ENCODE data around the gene CGREF1.
"Not testable (repeated sequence)": the region's sequence is repeated elsewhere in the genome, so short reads cannot be mapped to it uniquely, and the experiment has no call there.

The CGREF1 gene

DNA sequence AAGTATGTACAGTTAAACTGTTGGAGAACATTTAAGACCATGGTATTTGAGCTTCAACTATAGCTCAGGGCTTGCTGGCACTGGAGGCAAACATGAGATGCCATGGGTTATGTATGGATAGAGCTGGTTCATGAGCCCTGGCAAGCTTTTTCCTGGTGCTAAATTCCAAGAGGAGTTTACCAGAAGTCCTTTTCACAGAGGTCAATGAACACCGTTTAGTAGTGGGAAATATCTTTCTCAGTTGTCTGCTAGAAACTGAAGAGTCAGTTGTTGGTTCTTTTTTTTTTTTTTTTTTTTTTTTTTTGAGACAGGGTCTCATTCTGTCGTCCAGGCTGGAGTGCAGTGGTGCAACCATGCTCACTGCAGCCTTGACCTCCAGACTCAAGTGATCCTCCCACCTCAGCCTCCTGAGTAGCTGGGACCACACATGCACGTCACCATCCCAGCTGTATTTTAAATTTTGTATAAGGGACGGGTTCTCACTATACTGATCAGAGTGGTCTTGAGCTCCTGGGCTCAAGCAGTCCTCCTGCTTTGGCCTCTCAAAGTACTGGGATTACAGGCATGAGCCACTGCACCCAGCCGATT is 31.0 kb downstream of the CGREF1 start:
- DNase-seq (ENCODE audit: low read depth), result no peak

- DNase-seq (ENCODE audit: low read depth), result no peak
Observed at GRCh38 chr2:27086724-27087593, 32.0 kb downstream of the CGREF1 start, which contains the start of gene KHK. KHK (plus strand) TSS chr2:27086772; CDS start chr2:27087260, 488 bp downstream.

DNA sequence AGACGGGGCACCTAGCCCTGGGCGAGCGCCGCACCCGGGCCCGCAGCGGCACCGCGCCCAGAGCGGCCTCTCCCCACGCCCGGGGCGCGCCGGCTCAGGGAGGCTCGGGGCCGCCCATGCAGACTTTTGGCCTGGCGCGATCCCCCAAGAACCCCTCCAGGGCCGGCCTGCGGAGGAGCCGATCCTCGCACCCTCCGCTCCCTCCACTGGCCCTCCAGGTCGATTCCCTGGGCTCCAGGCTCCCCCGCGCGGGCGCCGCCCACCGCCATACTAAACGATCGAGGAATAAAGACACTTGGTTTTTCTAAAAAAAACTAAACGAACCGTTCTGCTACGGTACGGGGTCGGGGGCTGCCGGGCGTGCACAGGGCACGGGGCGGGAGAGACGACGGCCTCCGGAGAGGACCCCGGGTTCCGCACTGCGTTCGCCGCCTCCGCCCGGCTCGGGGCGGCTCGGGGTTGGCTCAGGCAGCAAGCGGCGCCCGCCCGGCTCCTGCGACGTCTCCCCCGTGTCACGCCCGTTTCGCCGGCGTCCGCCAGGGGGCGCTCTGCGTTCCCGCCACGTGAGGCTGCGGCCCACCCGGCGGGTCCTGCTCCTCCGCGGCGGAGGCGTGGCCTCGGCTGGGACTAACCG is 32.7 kb downstream of the CGREF1 start:
- peak; percentile 89 for DNase-seq (ENCODE audit: low read depth)

DNA sequence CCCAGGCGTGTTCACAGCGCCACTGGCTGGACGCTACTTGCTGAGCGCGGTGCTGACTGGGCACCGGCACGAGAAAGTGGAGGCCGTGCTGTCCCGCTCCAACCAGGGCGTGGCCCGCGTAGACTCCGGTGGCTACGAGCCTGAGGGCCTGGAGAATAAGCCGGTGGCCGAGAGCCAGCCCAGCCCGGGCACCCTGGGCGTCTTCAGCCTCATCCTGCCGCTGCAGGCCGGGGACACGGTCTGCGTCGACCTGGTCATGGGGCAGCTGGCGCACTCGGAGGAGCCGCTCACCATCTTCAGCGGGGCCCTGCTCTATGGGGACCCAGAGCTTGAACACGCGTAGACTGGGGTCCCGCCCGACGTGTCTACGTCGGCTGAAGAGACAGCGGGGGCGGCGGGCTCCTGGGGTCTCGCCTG is 33.2 kb downstream of the CGREF1 start:
- peak; percentile 56 for DNase-seq (ENCODE audit: low read depth)

DNA sequence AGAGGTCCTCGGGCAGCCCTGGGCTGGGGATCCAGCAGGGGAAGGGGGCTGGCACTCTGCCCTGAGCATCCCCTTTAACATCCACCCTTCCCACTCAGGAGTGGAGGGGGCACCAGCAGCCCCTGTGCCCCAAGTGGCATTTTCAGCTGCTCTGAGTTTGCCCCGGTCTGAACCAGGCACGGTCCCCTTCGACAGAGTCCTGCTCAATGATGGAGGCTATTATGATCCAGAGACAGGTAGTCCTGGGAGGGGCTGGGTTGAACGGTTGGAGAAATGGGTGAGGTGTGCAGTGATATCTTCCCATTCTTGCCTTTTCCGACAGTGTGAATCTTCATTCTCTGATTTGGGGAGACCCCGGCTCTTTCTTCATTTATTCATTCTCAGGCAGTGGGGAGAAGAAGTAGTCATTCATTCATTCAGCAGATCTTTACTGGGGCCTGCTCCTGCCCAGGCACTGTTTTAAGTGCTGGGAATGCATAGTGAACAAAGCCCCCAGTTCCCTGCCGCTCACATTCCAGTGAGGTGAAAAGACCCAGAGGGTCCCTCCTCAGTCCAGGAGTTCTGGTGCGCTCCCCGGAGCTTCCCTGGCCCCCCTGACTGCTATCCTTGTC is 33.8 kb downstream of the CGREF1 start:
- no peak for DNase-seq (ENCODE audit: low read depth)

- no peak for DNase-seq (ENCODE audit: low read depth)
Observed at GRCh38 chr2:27084297-27085061, 34.4 kb downstream of the CGREF1 start.

GRCh38 chr2:27083410-27084296 is 35.3 kb downstream of the CGREF1 start:
- no peak for DNase-seq (ENCODE audit: low read depth)

DNA sequence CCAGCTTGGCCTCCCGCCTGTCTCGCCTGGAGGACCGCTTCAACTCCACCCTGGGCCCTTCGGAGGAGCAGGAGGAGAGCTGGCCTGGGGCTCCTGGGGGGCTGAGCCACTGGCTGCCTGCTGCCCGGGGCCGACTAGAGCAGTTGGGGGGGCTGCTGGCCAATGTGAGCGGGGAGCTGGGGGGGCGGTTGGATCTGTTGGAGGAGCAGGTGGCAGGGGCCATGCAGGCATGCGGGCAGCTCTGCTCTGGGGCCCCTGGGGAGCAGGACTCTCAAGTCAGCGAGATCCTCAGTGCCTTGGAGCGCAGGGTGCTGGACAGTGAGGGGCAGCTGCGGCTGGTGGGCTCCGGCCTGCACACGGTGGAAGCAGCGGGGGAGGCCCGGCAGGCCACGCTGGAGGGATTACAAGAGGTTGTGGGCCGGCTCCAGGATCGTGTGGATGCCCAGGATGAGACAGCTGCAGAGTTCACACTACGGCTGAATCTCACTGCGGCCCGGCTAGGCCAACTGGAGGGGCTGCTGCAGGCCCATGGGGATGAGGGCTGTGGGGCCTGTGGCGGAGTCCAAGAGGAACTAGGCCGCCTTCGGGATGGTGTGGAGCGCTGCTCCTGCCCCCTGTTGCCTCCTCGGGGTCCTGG is 36.0 kb downstream of the CGREF1 start:
- no peak for DNase-seq (ENCODE audit: low read depth)

- DNase-seq (ENCODE audit: low read depth), result no peak
Observed at GRCh38 chr2:27081984-27082772, 36.8 kb downstream of the CGREF1 start.

DNA sequence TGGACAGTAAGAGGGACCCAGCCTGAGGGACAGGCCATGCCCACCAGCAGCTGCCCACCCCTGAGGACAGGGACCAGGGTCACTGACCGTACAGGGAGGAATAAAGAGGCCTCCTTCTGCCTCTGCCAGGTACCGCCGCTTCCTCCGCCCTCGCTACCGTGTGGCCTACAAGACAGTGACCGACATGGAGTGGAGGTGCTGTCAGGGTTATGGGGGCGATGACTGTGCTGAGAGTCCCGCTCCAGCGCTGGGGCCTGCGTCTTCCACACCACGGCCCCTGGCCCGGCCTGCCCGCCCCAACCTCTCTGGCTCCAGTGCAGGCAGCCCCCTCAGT is 38.4 kb downstream of the CGREF1 start:
- DNase-seq (ENCODE audit: low read depth), result no peak

GRCh38 chr2:27080140-27080469 is 38.8 kb downstream of the CGREF1 start:
- DNase-seq (ENCODE audit: low read depth), result no peak

GRCh38 chr2:27079233-27080139 is 39.4 kb downstream of the CGREF1 start:
- DNase-seq (ENCODE audit: low read depth), result no peak

DNA sequence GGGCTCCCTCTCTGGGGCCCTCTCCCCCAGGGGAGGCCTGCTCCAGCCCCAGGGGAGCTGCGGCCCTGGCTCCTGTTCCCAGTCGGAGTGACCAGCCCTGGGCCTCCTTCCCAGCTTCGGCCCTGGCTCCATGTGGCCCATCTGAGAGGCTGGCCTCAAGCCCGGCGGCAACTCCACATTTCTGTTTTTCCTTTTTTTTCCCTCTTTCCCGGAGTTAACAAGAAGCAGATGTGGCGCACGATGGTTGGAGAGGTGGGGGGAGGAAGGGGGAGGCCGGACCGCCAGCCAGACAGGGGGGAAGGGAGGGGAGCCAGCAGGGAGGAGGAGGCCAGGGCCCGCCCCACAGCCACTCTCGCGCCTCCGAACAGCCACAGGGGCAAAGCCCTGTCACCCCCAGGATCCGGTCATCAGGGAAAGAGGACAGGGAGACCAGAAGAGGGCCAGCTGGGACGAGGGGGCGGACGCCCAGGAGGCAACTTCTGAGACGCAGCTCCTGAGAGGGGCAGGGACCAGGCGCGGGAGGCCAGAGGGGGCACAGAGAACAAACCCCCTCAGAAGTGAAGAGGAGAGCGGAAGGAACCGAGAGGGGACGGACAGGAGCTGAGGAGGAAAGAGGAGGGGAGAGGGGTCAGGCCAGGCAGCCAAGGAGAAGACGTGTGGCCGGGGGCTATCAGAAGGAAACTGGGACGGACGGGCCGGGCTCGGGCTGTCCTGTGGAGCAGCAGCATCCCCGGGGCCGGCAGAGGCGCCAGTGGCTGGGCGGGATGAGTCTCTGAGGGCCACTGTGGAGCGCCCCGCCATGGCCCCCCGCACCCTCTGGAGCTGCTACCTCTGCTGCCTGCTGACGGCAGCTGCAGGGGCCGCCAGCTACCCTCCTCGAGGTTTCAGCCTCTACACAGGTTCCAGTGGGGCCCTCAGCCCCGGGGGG is 40.4 kb downstream of the CGREF1 start, which contains the start of gene EMILIN1:
Gene EMILIN1 (plus strand): TSS at position 349 of the 928 bp plus-strand sequence. CDS start 451 bp downstream, at position 800.
- no peak for DNase-seq (ENCODE audit: low read depth)

DNA sequence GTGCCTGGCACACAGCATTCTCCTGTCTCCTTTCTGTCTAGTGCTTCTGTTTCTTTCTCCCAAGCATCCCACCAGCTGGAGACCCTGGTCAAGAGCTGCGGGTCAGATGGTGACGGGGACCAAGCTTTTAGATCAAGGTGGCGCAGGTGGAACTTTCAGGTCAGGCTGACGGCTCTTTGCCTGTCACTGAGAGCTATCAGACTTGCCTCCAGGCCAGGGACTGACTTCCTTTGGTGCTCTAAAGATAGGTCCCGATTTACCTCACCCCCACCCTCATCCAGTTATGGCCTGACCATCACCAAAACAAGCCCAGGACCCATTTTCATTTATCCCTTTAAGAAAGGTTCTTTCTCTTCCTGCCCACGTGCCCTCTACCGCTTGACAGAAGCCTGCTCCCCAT is 41.7 kb downstream of the CGREF1 start:
- DNase-seq (ENCODE audit: low read depth), result no peak

DNA sequence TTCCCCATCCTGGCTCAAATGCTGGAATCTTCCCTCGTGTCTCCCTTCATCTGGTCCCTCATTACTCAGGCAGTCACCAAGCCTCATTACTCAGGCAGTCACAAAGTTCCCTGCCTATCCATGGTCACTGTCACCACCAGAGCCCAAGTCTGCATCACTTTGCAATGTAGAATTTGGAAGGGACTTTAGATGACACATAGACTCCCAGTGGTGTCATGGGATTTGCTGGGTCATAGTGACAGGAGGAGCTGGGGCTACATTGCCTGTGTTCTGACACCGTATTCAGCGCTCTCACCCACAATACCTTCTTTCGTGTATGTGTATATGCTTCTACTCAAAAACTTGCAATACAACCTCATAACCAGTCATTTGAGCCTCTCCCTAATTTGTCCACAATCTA is 42.6 kb downstream of the CGREF1 start:
- no peak for DNase-seq (ENCODE audit: low read depth)

- DNase-seq (ENCODE audit: low read depth), result not testable (repeated sequence)
Observed at GRCh38 chr2:27075566-27075871, 43.4 kb downstream of the CGREF1 start.

DNA sequence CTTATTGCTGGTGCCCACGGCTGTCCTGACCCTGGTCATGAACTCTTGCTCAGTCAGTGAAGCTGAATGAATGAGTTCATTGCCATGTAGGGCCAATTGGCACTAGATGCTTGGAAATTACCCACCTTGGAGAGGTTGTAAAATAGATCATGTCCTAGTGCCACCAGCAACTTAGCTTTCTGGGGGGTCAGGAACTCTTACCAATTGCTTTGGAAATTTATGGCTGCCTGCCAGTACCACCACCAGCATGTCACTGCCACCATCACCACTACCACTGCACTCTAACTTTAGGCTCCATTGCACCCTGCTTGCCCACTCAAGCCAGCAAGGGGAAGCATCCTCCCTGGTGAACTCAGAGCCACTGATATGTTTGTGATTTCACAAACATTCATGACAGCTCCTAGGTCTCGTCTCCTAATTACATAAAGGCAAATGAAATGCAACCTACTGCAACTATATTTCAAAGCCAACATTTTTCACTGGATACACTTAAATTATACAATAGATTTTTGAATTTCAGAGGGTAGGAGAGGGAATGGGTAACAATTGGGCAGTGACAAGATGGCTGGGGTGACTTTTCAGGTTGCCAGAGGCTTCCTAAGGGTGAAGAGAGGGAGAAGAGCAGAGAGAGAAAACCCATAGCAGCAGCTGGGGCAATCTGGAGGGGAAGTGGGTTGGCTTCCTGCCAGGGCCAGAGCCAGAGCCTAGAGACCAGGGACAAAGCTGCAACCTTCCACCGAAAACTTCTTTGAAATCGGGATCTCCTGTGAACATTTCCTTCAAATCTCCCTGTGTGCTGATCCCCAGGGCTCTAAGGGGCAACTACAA is 44.0 kb downstream of the CGREF1 start:
- no peak for DNase-seq (ENCODE audit: low read depth)
